ENCODE results near the gene BNIPL. TPM values are rescaled to one million over a fixed set of nuclear protein-coding genes. Genes with fewer than 3 reads are reported as not detected.

Gene BNIPL
- under 0.01 and 0.12 TPM in 2 replicates for total RNA-seq

GRCh38 chr1:151036356-151036755 lies at the start of gene BNIPL:
TSS of gene BNIPL (plus strand) at chr1:151036586. CDS start at chr1:151036726, 140 bp downstream.

GRCh38 chr1:151006327-151007052 lies 29.9 kb upstream of the BNIPL start, which contains the start of gene MINDY1:
TSS of gene MINDY1 (minus strand) at chr1:151006902. CDS start at chr1:151002617, 4,285 bp downstream.

GRCh38 chr1:151008244-151009205 lies 27.9 kb upstream of the BNIPL start, which contains the start of gene PRUNE1:
TSS of gene PRUNE1 (plus strand) at chr1:151008449. CDS start at chr1:151008633, 184 bp downstream.

GRCh38 chr1:151047591-151047924 lies 11.2 kb downstream of the BNIPL start, which contains the start of gene C1orf56:
TSS of gene C1orf56 (plus strand) at chr1:151047751. CDS start at chr1:151047848, 97 bp downstream.

GRCh38 chr1:151059109-151060006 lies 23.0 kb downstream of the BNIPL start, which contains the start of gene CDC42SE1:
TSS of gene CDC42SE1 (minus strand) at chr1:151059622. CDS start at chr1:151055730, 3,892 bp downstream.

GRCh38 chr1:151060007-151060656 lies 23.7 kb downstream of the BNIPL start, which contains the start of gene MLLT11:
TSS of gene MLLT11 (plus strand) at chr1:151060397. CDS start at chr1:151067225, 6,828 bp downstream.

GRCh38 chr1:151070474-151071276 lies 34.3 kb downstream of the BNIPL start, which contains the start of gene GABPB2:
TSS of gene GABPB2 (plus strand) at chr1:151070761. CDS start at chr1:151088190, 17,429 bp downstream.

Small RNA genes within 50 kb of the gene (small RNA-seq; reads per million reads assigned to genes)
- not detected for gene RNU6-884P

Other genes starting within 250 kb of the BNIPL start
- 383 and 515 TPM in 2 replicates for gene CTSK, start 228.3 kb upstream of the BNIPL start, total RNA-seq
- 50.8 and 68.0 TPM in 2 replicates for gene ARNT, start 160.0 kb upstream of the BNIPL start, total RNA-seq
- gene CTXND2, start 149.4 kb upstream of the BNIPL start, total RNA-seq = not detected in 2 replicates
- gene SETDB1, start 110.2 kb upstream of the BNIPL start, total RNA-seq = 40.8 and 49.3 TPM in 2 replicates
- gene CERS2, start 61.8 kb upstream of the BNIPL start, total RNA-seq = 131 and 147 TPM in 2 replicates
- 0.16 TPM in 1 of 2 replicates, not detected in the other for gene ANXA9, start 54.3 kb upstream of the BNIPL start, total RNA-seq
- 20.4 and 21.1 TPM in 2 replicates for gene MINDY1, start 29.7 kb upstream of the BNIPL start, total RNA-seq
- 9.1 and 10.4 TPM in 2 replicates for gene PRUNE1, start 28.1 kb upstream of the BNIPL start, total RNA-seq
- gene C1orf56, start 11.2 kb downstream of the BNIPL start, total RNA-seq = 3.6 and 5.0 TPM in 2 replicates
- gene CDC42SE1, start 23.0 kb downstream of the BNIPL start, total RNA-seq = 62.1 and 64.6 TPM in 2 replicates
- gene MLLT11, start 23.8 kb downstream of the BNIPL start, total RNA-seq = 2.3 and 2.8 TPM in 2 replicates
- gene GABPB2, start 34.2 kb downstream of the BNIPL start, total RNA-seq = 18.8 and 19.3 TPM in 2 replicates
- 5.4 and 5.5 TPM in 2 replicates for gene SEMA6C, start 110.0 kb downstream of the BNIPL start, total RNA-seq
- gene TNFAIP8L2, start 120.1 kb downstream of the BNIPL start, total RNA-seq = not detected in 2 replicates
- gene LYSMD1, start 129.3 kb downstream of the BNIPL start, total RNA-seq = 7.0 and 8.7 TPM in 2 replicates
- gene SCNM1, start 129.6 kb downstream of the BNIPL start, total RNA-seq = 22.2 and 29.0 TPM in 2 replicates
- gene TMOD4, start 139.4 kb downstream of the BNIPL start, total RNA-seq = 0.81 and 1.6 TPM in 2 replicates
- 42.8 and 45.5 TPM in 2 replicates for gene VPS72, start 153.6 kb downstream of the BNIPL start, total RNA-seq
- gene PIP5K1A, start 162.0 kb downstream of the BNIPL start, total RNA-seq = 117 and 146 TPM in 2 replicates
- 92.5 and 96.8 TPM in 2 replicates for gene PSMD4, start 218.1 kb downstream of the BNIPL start, total RNA-seq
- 23.3 and 27.4 TPM in 2 replicates for gene ZNF687, start 245.7 kb downstream of the BNIPL start, total RNA-seq

Data from hair follicle dermal papilla cell (primary cell).